ENCODE data around the gene POLH.
"Not testable (repeated sequence)": the region's sequence is repeated elsewhere in the genome, so short reads cannot be mapped to it uniquely, and the experiment has no call there.

GRCh38 chr6:43539409-43539808, 36.6 kb upstream of the POLH start:
- TF ChIP-seq POLR2A (IDR thresholded peaks at IDR 0.05; ENCODE audit: low read depth, low read length); POLR2AphosphoS5 (IDR thresholded peaks at IDR 0.05; ENCODE audit: low read depth, low read length); TAF1 (IDR thresholded peaks at IDR 0.05; ENCODE audit: low read depth, low read length); PAX5 (IDR thresholded peaks at IDR 0.05; ENCODE audit: insufficient read depth, low read length, severe bottlenecking): not testable (repeated sequence)

All from GM12891 (cell line).